ENCODE data around the gene GRM3. TPM values are rescaled to one million over a fixed set of nuclear protein-coding genes. Genes with fewer than 3 reads are reported as not detected.
A peak's percentile ranks its signal among the peaks of the same experiment; 100 is the strongest.

The GRM3 gene
- total RNA-seq, 2 experiments from 2014 or later, result not detected

DNA sequence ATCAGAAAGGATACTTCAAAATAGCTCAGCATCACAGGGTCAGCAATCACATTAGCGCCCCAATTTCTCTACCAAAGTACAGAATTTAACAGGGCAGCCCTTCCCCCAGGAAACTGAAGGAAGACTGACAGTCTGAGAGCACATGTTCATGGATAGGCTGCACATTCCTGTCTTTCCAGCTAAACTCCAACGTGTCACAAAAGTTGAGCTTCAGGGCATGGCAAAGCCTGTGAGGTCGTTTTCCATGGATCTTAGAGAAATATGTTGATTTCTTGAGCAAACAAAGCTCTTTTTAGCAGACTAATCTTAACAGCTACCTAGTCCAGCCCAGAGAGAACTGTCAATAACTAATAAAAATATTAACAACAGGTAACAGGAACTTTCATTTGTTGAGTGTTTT lies 207.9 kb downstream of the GRM3 start:
- Mint-ChIP-seq H3K9me3 (ENCODE audit: low read depth) (no peaks in the 10 kb centered on the region), H3K27ac (no peak overlapping the region), H3K27me3 (no peaks in the 10 kb centered on the region), H3K36me3 (ENCODE audit: low read depth) (no peaks in the 10 kb centered on the region), H3K4me3 (no peak overlapping the region), H3K4me1 (no peaks in the 10 kb centered on the region)
- intact Hi-C loops (cut with DNase I, micrococcal nuclease), result no loop called here
- POLR2A ChIA-PET, result no interaction called here
- CTCF ChIA-PET, result no interaction called here
- DNase-seq, result no peak
- no peak for ATAC-seq

GRCh38 chr7:86863452-86863851 lies 219.7 kb downstream of the GRM3 start:
- CTCF ChIA-PET, result no interaction called here
- no peak for ATAC-seq
- POLR2A ChIA-PET, result no interaction called here
- no peak for DNase-seq
- no peak overlapping the region for H3K4me3 Mint-ChIP-seq
- no peaks in the 10 kb centered on the region for H3K36me3 Mint-ChIP-seq (ENCODE audit: low read depth)
- peaks cover 3% of the 10 kb centered on the region for H3K27me3 Mint-ChIP-seq
- no peaks in the 10 kb centered on the region for H3K9me3 Mint-ChIP-seq (ENCODE audit: low read depth)
- no peak overlapping the region for H3K27ac Mint-ChIP-seq
- H3K4me1 Mint-ChIP-seq, result no peaks in the 10 kb centered on the region
- intact Hi-C loops (cut with DNase I, micrococcal nuclease), result no loop called here

GRCh38 chr7:86867163-86867762 lies 223.6 kb downstream of the GRM3 start:
- ChIA-PET CTCF (interaction anchor here (1.1 kb wide), 1 partner anchor 13 kb away, joined by 4 read pairs; no protein-coding TSS in a partner anchor), POLR2A (interaction anchor here (0.6 kb wide), 1 partner anchor 648 kb away, joined by 5 read pairs; no protein-coding TSS in a partner anchor)
- peaks cover 6% of the 10 kb centered on the region for H3K9me3 Mint-ChIP-seq (ENCODE audit: low read depth)
- ATAC-seq, result no peak
- no peaks in the 10 kb centered on the region for H3K4me1 Mint-ChIP-seq
- no peak for DNase-seq
- H3K27ac Mint-ChIP-seq, result no peak overlapping the region
- H3K27me3 Mint-ChIP-seq, result no peaks in the 10 kb centered on the region
- no peak overlapping the region for H3K4me3 Mint-ChIP-seq
- H3K36me3 Mint-ChIP-seq (ENCODE audit: low read depth), result peaks cover 2% of the 10 kb centered on the region
- intact Hi-C loops (cut with DNase I, micrococcal nuclease), result no loop called here

DNA sequence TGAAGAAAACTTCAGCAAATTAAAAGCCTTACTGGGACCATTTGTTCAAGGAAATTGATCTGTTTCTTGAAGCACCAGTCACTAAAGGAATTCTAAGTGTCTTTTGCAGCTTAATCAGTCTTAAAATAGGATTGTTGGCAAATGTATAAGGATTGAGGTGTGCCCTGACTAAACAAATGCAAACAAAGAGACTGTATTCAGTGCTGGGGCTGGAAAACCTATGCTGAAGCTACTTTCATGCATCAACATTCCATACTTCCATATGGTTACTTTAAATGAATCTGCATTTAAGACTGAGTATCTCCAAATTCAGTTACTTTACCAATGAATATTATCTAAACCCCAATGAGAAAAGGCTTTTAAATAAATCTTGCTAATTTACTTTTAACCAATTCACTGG lies 232.4 kb downstream of the GRM3 start:
- H3K36me3 Mint-ChIP-seq (ENCODE audit: low read depth), result no peaks in the 10 kb centered on the region
- H3K4me1 Mint-ChIP-seq, result no peaks in the 10 kb centered on the region
- no peak overlapping the region for H3K27ac Mint-ChIP-seq
- ATAC-seq (no peak), DNase-seq (no peak)
- intact Hi-C loops (cut with DNase I, micrococcal nuclease), result no loop called here
- H3K9me3 Mint-ChIP-seq (ENCODE audit: low read depth), result no peaks in the 10 kb centered on the region
- POLR2A ChIA-PET, result no interaction called here
- H3K27me3 Mint-ChIP-seq, result no peaks in the 10 kb centered on the region
- no peak overlapping the region for H3K4me3 Mint-ChIP-seq
- CTCF ChIA-PET, result interaction anchor here (1.0 to 1.2 kb wide), 2 partner anchors 10 to 30 kb away, joined by 3 to 4 read pairs; no protein-coding TSS in a partner anchor

- intact Hi-C loops (cut with DNase I, micrococcal nuclease), result no loop called here
- DNase-seq, result no peak
- Mint-ChIP-seq H3K36me3 (ENCODE audit: low read depth) (no peaks in the 10 kb centered on the region), H3K4me3 (no peak overlapping the region), H3K4me1 (no peaks in the 10 kb centered on the region), H3K27me3 (no peaks in the 10 kb centered on the region), H3K9me3 (ENCODE audit: low read depth) (no peaks in the 10 kb centered on the region), H3K27ac (no peak overlapping the region)
- ChIA-PET POLR2A (no interaction called here), CTCF (interaction anchor here (0.6 to 0.7 kb wide), 2 partner anchors 16 to 1866 kb away, joined by 3 read pairs; no protein-coding TSS in a partner anchor)
- ATAC-seq, result no peak
Measured at GRCh38 chr7:86884152-86884551, 240.4 kb downstream of the GRM3 start.

DNA sequence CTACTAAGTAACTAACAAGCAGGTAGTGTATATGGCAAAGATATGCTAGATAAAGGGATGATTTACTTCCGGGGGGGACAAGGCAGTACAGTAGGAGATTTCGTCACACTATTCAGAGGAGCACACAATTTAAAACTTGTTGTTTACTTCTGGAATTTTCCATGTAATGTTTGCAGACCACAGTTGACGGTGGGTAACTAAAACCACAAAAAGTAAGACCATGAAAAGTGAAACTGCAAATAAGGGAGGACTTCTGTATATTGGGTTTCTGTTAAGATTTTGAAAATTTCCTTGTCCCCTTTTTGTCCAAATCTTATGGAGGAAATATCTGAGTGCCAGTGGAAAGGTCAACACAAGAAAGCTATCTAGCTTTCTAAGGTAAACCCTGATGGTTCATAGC lies 245.8 kb downstream of the GRM3 start:
- Mint-ChIP-seq H3K9me3 (ENCODE audit: low read depth) (no peaks in the 10 kb centered on the region), H3K36me3 (ENCODE audit: low read depth) (no peaks in the 10 kb centered on the region), H3K4me3 (no peak overlapping the region), H3K27ac (no peak overlapping the region), H3K27me3 (no peaks in the 10 kb centered on the region), H3K4me1 (no peaks in the 10 kb centered on the region)
- ATAC-seq, result no peak
- intact Hi-C loops (cut with DNase I, micrococcal nuclease), result no loop called here
- no peak for DNase-seq
- POLR2A ChIA-PET, result no interaction called here
- CTCF ChIA-PET, result interaction anchor here (0.6 kb wide), 1 partner anchor 1100 kb away, joined by 3 read pairs; no protein-coding TSS in a partner anchor

DNA sequence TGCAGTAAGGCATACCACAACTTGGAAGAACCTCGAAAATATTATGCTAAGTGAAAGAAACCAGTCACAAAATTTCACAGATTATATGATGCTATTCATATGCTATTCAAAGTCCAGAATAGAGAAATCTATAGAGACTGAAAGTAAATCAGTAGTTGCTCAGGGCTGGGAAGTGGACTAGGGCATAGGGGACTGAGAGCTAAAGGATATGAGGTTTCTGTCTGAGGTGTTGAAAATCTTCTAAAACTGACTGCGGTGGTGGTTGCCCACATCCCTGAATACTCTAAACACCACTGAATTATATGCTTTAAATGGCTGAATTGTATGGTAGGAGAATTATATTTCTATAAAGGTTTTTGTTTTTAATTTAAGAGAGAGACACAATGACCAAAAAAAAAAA lies 254.5 kb downstream of the GRM3 start:
- Mint-ChIP-seq H3K27ac (no peak overlapping the region), H3K4me3 (no peak overlapping the region), H3K36me3 (ENCODE audit: low read depth) (no peaks in the 10 kb centered on the region), H3K4me1 (no peaks in the 10 kb centered on the region), H3K27me3 (no peaks in the 10 kb centered on the region), H3K9me3 (ENCODE audit: low read depth) (no peaks in the 10 kb centered on the region)
- ATAC-seq, result no peak
- no peak for DNase-seq
- ChIA-PET POLR2A (no interaction called here), CTCF (no interaction called here)
- intact Hi-C loops (cut with DNase I, micrococcal nuclease), result no loop called here

GRCh38 chr7:86900886-86901285 lies 257.2 kb downstream of the GRM3 start:
- CTCF ChIA-PET, result interaction anchor here (0.7 to 1.1 kb wide), 2 partner anchors 17 to 576 kb away, joined by 3 read pairs; no protein-coding TSS in a partner anchor

GRCh38 chr7:86904949-86905834 lies 261.5 kb downstream of the GRM3 start:
- DNase-seq, result peak; percentile 23
- no peaks in the 10 kb centered on the region for H3K4me1 Mint-ChIP-seq
- CTCF ChIA-PET, result interaction anchor here (0.6 to 2.3 kb wide), 9 partner anchors 9 to 238 kb away, joined by 3 to 7 read pairs (median 3); no protein-coding TSS in a partner anchor
- no peaks in the 10 kb centered on the region for H3K27me3 Mint-ChIP-seq
- ATAC-seq, result no peak
- intact Hi-C loops (cut with DNase I, micrococcal nuclease), result loop anchor here in 1 of 2 experiments (5.0 kb wide), 1 partner anchor 1013 kb away; no protein-coding TSS in a partner anchor
- no peak overlapping the region for H3K4me3 Mint-ChIP-seq
- no peaks in the 10 kb centered on the region for H3K9me3 Mint-ChIP-seq (ENCODE audit: low read depth)
- POLR2A ChIA-PET, result interaction anchor here (0.7 kb wide), 1 partner anchor 23 kb away, joined by 6 read pairs; no protein-coding TSS in a partner anchor
- H3K36me3 Mint-ChIP-seq (ENCODE audit: low read depth), result no peaks in the 10 kb centered on the region
- H3K27ac Mint-ChIP-seq, result no peak overlapping the region

More at GRCh38 chr7:86900886-86901285, 257.2 kb downstream of the GRM3 start:
- no peaks in the 10 kb centered on the region for H3K9me3 Mint-ChIP-seq (ENCODE audit: low read depth)
- POLR2A ChIA-PET, result no interaction called here
- ATAC-seq (no peak), DNase-seq (no peak)
- no peaks in the 10 kb centered on the region for H3K27me3 Mint-ChIP-seq
- no peak overlapping the region for H3K27ac Mint-ChIP-seq
- no peak overlapping the region for H3K4me3 Mint-ChIP-seq
- H3K36me3 Mint-ChIP-seq (ENCODE audit: low read depth), result no peaks in the 10 kb centered on the region
- intact Hi-C loops (cut with DNase I, micrococcal nuclease), result no loop called here
- H3K4me1 Mint-ChIP-seq, result no peaks in the 10 kb centered on the region

DNA sequence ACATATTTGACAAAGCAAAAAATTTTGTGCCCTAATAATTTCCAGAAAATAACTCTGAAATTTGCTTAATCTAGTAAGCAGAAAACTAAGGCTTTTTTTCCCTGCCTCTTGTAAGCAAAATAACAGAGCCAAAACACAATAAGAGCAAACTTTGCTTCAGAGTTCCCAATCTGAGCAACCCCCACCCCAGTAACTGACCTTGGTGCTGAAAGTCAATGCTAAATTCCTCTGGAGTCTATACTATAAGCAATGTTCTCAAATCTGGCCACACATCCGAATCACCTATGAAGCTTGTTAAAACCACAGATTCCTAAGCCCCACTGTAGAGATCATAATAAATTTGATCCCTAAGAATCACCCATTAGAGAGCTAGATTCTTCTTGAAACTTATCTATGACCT lies 265.2 kb downstream of the GRM3 start:
- intact Hi-C loops (cut with DNase I, micrococcal nuclease), result loop anchor here in 1 of 2 experiments (5.0 kb wide), 1 partner anchor 1017 kb away; no protein-coding TSS in a partner anchor
- CTCF ChIA-PET, result interaction anchor here (1.4 kb wide), 2 partner anchors 18 to 22 kb away, joined by 3 to 4 read pairs; no protein-coding TSS in a partner anchor
- no peaks in the 10 kb centered on the region for H3K27me3 Mint-ChIP-seq
- no peak overlapping the region for H3K4me3 Mint-ChIP-seq
- no peak for DNase-seq
- no peak overlapping the region for H3K27ac Mint-ChIP-seq
- POLR2A ChIA-PET, result no interaction called here
- ATAC-seq, result no peak
- H3K9me3 Mint-ChIP-seq (ENCODE audit: low read depth), result no peaks in the 10 kb centered on the region
- H3K4me1 Mint-ChIP-seq, result no peaks in the 10 kb centered on the region
- no peaks in the 10 kb centered on the region for H3K36me3 Mint-ChIP-seq (ENCODE audit: low read depth)

- ChIA-PET POLR2A (no interaction called here), CTCF (interaction anchor here (0.8 to 1.5 kb wide), 6 partner anchors 12 to 311 kb away, joined by 3 to 4 read pairs (median 3); no protein-coding TSS in a partner anchor)
- no peaks in the 10 kb centered on the region for H3K27me3 Mint-ChIP-seq
- intact Hi-C loops (cut with DNase I, micrococcal nuclease), result no loop called here
- peaks cover 7% of the 10 kb centered on the region for H3K4me1 Mint-ChIP-seq
- DNase-seq (no peak), ATAC-seq (no peak)
- H3K27ac Mint-ChIP-seq, result no peak overlapping the region
- H3K4me3 Mint-ChIP-seq, result no peak overlapping the region
- H3K9me3 Mint-ChIP-seq (ENCODE audit: low read depth), result no peaks in the 10 kb centered on the region
- no peaks in the 10 kb centered on the region for H3K36me3 Mint-ChIP-seq (ENCODE audit: low read depth)
Measured at GRCh38 chr7:86911659-86912058, 267.9 kb downstream of the GRM3 start.
